HL-60 (cell line): ENCODE measurements around the gene CABLES2.
A peak's percentile ranks its signal among the peaks of the same experiment; 100 is the strongest.

Experiments
- DNase-seq, 2 experiments: peaks; one replicate each; pipeline ENCODE4 v3.0.0-alpha.2; 2010 to 2020; ENCODE audit warnings: low read depth in 1 of 2, low spot score in 1 of 2
- H3K27ac ChIP-seq: fragments of 250-450 bp; sonication (Bioruptor Pico); replicated peaks from 2 replicates; pipeline ENCODE4 v1.5.1; 2020; ENCODE audit warnings: mild to moderate bottlenecking, moderate library complexity
- H3K27me3 ChIP-seq: fragments of 250-450 bp; sonication (Bioruptor Pico); 2 replicates; pipeline ENCODE4 v1.5.1; 2021; ENCODE audit warnings: mild to moderate bottlenecking, moderate library complexity; ENCODE audit not compliant: insufficient read depth, poor library complexity, severe bottlenecking
- H3K4me3 ChIP-seq: replicated peaks from 2 replicates; pipeline ENCODE4 v1.5.1; 2011; ENCODE audit warnings: mild to moderate bottlenecking, control low read depth, low read length; ENCODE audit not compliant: insufficient read depth
- CTCF ChIP-seq: IDR thresholded peaks from one replicate; pipeline ENCODE4 v1.5.1; 2011; ENCODE audit warnings: low read length, control low read depth, inconsistent platforms; ENCODE audit not compliant: insufficient read depth
- GABPA ChIP-seq: IDR thresholded peaks from 2 replicates; pipeline ENCODE4 v1.6.1; 2012; ENCODE audit warnings: low read depth
- POLR2AphosphoS5 ChIP-seq: IDR thresholded peaks from 2 replicates; pipeline ENCODE4 v1.6.1; 2012; ENCODE audit warnings: low read depth
- REST ChIP-seq: IDR thresholded peaks from 2 replicates; pipeline ENCODE4 v1.6.1; 2012; ENCODE audit warnings: low read depth; ENCODE audit not compliant: insufficient replicate concordance
- SPI1 ChIP-seq: IDR thresholded peaks from 2 replicates; pipeline ENCODE4 v1.6.1; 2012; ENCODE audit warnings: low read depth, mild to moderate bottlenecking, borderline replicate concordance

CABLES2 gene

DNA sequence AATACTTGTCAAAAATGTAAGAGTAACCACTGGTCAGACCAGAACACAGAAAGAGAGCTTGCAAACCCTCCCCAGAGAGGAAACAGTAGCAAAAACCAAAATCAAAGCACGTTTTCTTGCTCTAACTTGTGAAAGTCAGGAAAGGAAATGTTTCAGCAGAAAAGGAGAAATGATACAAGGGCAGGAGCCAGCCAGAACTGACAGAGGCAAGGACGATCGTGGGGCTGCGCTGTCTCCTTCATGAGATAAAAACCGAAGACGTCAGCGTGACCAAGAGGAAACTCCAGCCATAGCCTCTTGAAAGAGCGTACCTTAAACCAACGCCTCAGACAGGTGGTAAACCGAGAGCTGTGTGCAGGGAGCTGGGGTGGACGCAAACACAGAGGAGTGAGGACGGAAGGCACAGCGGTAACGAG lies 67.4 kb downstream of the CABLES2 start:
- TF ChIP-seq REST (no peak), CTCF (no peak), POLR2AphosphoS5 (no peak), GABPA (no peak), SPI1 (no peak)
- Histone ChIP-seq H3K27me3 (no peaks in the 10 kb centered on the region), H3K4me3 (peak overlapping the region; percentile 22; the same call in 1 of the 2 replicates), H3K27ac (no peak overlapping the region)
- DNase-seq: peak in 1 of 2 experiments; percentile 41
